HEK293 (cell line): Measurements from ENCODE around the gene SHOX.

ENCODE experiments used
- CTCF ChIA-PET: fragments of 350-600 bp; formaldehyde crosslinking; extraction: SDS; loops from one replicate; lab custom pipeline; 2021; ENCODE audit warnings: antibody characterized with exemption; lab: Yijun Ruan, JAX
- POLR2A ChIA-PET: fragments of 300-600 bp; formaldehyde crosslinking; extraction: SDS; loops from one replicate; lab custom pipeline; 2020; ENCODE audit warnings: antibody characterized with exemption, inconsistent platforms; lab: Yijun Ruan, JAX
- H3K27ac ChIP-seq: fragments of 200-500 bp; sonication (Bioruptor generic); 2 replicates; pipeline ENCODE4 v1.5.1; 2014; ENCODE audit warnings: low read depth, low read length, control low read depth, inconsistent platforms; ENCODE audit errors: extremely low read depth
- H3K36me3 ChIP-seq, 2 experiments: fragments of 200-500 bp in 1 of 2; sonication (Bioruptor generic) in 1 of 2; 1 replicate in 1 of 2; 2 replicates in 1 of 2; pipeline ENCODE4 v1.5.1; 2014 to 2017; ENCODE audit warnings: inconsistent platforms in 2 of 2, low read length in 2 of 2; ENCODE audit not compliant: control insufficient read depth in 2 of 2, insufficient read depth in 1 of 2
- H3K4me1 ChIP-seq: fragments of 200-500 bp; sonication (Bioruptor generic); 2 replicates; pipeline ENCODE4 v1.5.1; 2014; ENCODE audit warnings: mild to moderate bottlenecking, low read length, inconsistent platforms; ENCODE audit not compliant: control insufficient read depth, insufficient read depth
- H3K4me3 ChIP-seq: 2 replicates; pipeline ENCODE4 v1.5.1; 2011; ENCODE audit warnings: low read depth, mild to moderate bottlenecking, control low read depth, low read length, moderate library complexity
- H3K9me3 ChIP-seq: fragments of 200-500 bp; sonication (Bioruptor generic); 2 replicates; pipeline ENCODE4 v1.5.1; 2014; ENCODE audit warnings: low read depth, low read length, inconsistent platforms; ENCODE audit not compliant: control insufficient read depth, insufficient read depth
- ELK4 ChIP-seq: IDR thresholded peaks from 2 replicates; pipeline ENCODE4 v1.6.1; 2011; ENCODE audit warnings: mild to moderate bottlenecking, low read depth, low read length, borderline replicate concordance
- FEZF1 ChIP-seq: fragments of 450-650 bp; formaldehyde crosslinking; IDR thresholded peaks from 2 replicates; pipeline ENCODE4 v1.5.1; 2016; ENCODE audit warnings: missing biosample characterization, missing genetic modification characterization
- HIC1 ChIP-seq: fragments of 450-650 bp; formaldehyde crosslinking; IDR thresholded peaks from 2 replicates; pipeline ENCODE4 v1.5.1; 2016; ENCODE audit warnings: missing biosample characterization, missing genetic modification characterization
- MEIS1 ChIP-seq: sonication (generic); formaldehyde crosslinking; IDR thresholded peaks from 2 replicates; pipeline ENCODE4 v1.8.1; 2022; ENCODE audit warnings: missing genetic modification reagents, mild to moderate bottlenecking, borderline replicate concordance
- OSR2 ChIP-seq: fragments of 450-650 bp; formaldehyde crosslinking; IDR thresholded peaks from 2 replicates; pipeline ENCODE4 v1.5.1; 2016; ENCODE audit warnings: missing biosample characterization, missing genetic modification characterization
- TCF7L2 ChIP-seq: IDR thresholded peaks from 2 replicates; pipeline ENCODE4 v1.6.1; 2011; ENCODE audit warnings: low read depth, mild to moderate bottlenecking, inconsistent platforms, low read length, moderate library complexity, borderline replicate concordance
- ZBTB49 ChIP-seq: fragments of 450-650 bp; formaldehyde crosslinking; IDR thresholded peaks from 2 replicates; pipeline ENCODE4 v1.5.1; 2016; ENCODE audit warnings: missing biosample characterization, missing genetic modification characterization, low read depth
- ZFHX2 ChIP-seq: fragments of 450-650 bp; formaldehyde crosslinking; conservative IDR thresholded peaks from 2 replicates; pipeline ENCODE4 v1.5.1; 2016; ENCODE audit warnings: missing biosample characterization, missing genetic modification characterization
- ZFP41 ChIP-seq: fragments of 450-650 bp; formaldehyde crosslinking; IDR thresholded peaks from 2 replicates; pipeline ENCODE4 v1.5.1; 2016; ENCODE audit warnings: missing biosample characterization, missing genetic modification characterization, borderline replicate concordance
- ZNF169 ChIP-seq: fragments of 450-650 bp; formaldehyde crosslinking; IDR thresholded peaks from 2 replicates; pipeline ENCODE4 v1.5.1; 2016; ENCODE audit warnings: missing biosample characterization, missing genetic modification characterization
- ZNF175 ChIP-seq: fragments of 450-650 bp; formaldehyde crosslinking; IDR thresholded peaks from 2 replicates; pipeline ENCODE4 v1.5.1; 2016; ENCODE audit warnings: missing biosample characterization, missing genetic modification characterization
- ZNF184 ChIP-seq: fragments of 450-650 bp; IDR thresholded peaks from 2 replicates; pipeline ENCODE4 v1.5.1; 2018; ENCODE audit warnings: missing biosample characterization, mild to moderate bottlenecking, missing genetic modification characterization
- ZNF23 ChIP-seq: fragments of 450-650 bp; formaldehyde crosslinking; IDR thresholded peaks from 2 replicates; pipeline ENCODE4 v1.5.1; 2016; ENCODE audit warnings: missing biosample characterization, missing genetic modification characterization, borderline replicate concordance
- ZNF24 ChIP-seq: fragments of 450-650 bp; formaldehyde crosslinking; IDR thresholded peaks from 2 replicates; pipeline ENCODE4 v1.5.1; 2016; ENCODE audit warnings: missing biosample characterization, missing genetic modification characterization
- ZNF311 ChIP-seq: fragments of 450-650 bp; formaldehyde crosslinking; IDR thresholded peaks from 2 replicates; pipeline ENCODE4 v1.5.1; 2017; ENCODE audit warnings: missing biosample characterization, missing genetic modification characterization, borderline replicate concordance
- ZNF48 ChIP-seq: fragments of 450-650 bp; formaldehyde crosslinking; IDR thresholded peaks from 2 replicates; pipeline ENCODE4 v1.5.1; 2016; ENCODE audit warnings: missing biosample characterization, missing genetic modification characterization
- ZNF521 ChIP-seq: fragments of 450-650 bp; formaldehyde crosslinking; IDR thresholded peaks from 2 replicates; pipeline ENCODE4 v1.5.1; 2017; ENCODE audit warnings: missing biosample characterization, mild to moderate bottlenecking, missing genetic modification characterization
- ZNF558 ChIP-seq: fragments of 450-650 bp; formaldehyde crosslinking; IDR thresholded peaks from 2 replicates; pipeline ENCODE4 v1.5.1; 2016; ENCODE audit warnings: missing biosample characterization, missing genetic modification characterization
- ZNF626 ChIP-seq: fragments of 450-650 bp; sonication (Bioruptor Pico); formaldehyde crosslinking; IDR thresholded peaks from 2 replicates; pipeline ENCODE4 v1.5.1; 2018; ENCODE audit warnings: missing biosample characterization, missing genetic modification characterization, inconsistent platforms
- ZNF707 ChIP-seq: fragments of 450-650 bp; formaldehyde crosslinking; IDR thresholded peaks from 2 replicates; pipeline ENCODE4 v1.5.1; 2016; ENCODE audit warnings: missing biosample characterization, missing genetic modification characterization
- ZNF768 ChIP-seq: fragments of 450-650 bp; formaldehyde crosslinking; IDR thresholded peaks from 2 replicates; pipeline ENCODE4 v1.5.1; 2018; ENCODE audit warnings: missing biosample characterization, mild to moderate bottlenecking, missing genetic modification characterization
- ZNF837 ChIP-seq: fragments of 450-650 bp; formaldehyde crosslinking; IDR thresholded peaks from 2 replicates; pipeline ENCODE4 v1.5.1; 2016; ENCODE audit warnings: missing biosample characterization, missing genetic modification characterization
- TF ChIP-seq, protein P1 (sequence below): fragments of 450-650 bp; formaldehyde crosslinking; IDR thresholded peaks from 2 replicates; pipeline ENCODE4 v1.5.1; 2016; ENCODE audit warnings: missing biosample characterization, missing genetic modification characterization
- TF ChIP-seq, protein P2 (sequence below): fragments of 450-650 bp; formaldehyde crosslinking; IDR thresholded peaks from 2 replicates; pipeline ENCODE4 v1.5.1; 2017; ENCODE audit warnings: missing biosample characterization, missing genetic modification characterization
- TF ChIP-seq, protein P3 (sequence below): fragments of 450-650 bp; formaldehyde crosslinking; IDR thresholded peaks from 2 replicates; pipeline ENCODE4 v1.5.1; 2016; ENCODE audit warnings: missing biosample characterization, missing genetic modification characterization
- TF ChIP-seq, protein P4 (sequence below): fragments of 450-650 bp; formaldehyde crosslinking; IDR thresholded peaks from 2 replicates; pipeline ENCODE4 v1.5.1; 2016; ENCODE audit warnings: missing biosample characterization, missing genetic modification characterization

SHOX gene

DNA sequence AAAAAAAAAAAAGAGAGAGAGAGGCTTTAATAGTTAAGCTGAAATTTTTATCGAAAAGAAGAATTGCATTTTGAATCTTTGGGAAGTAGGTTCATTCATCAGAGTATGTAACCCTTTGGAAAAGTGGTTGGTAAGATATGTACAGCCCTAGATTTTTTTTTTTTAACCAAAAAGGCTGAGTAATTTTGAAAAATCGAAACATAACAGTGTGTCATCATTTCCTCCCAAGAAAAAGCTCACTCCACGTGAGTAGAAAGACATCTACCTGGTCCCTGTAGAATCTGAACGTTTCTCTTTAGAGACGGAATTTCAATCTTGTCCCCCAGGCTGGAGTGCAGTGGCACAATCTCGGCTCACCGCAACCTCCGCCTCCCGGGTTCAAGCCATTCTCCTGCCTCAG, 16.2 kb downstream of the SHOX start:
- H3K27ac ChIP-seq: no peak overlapping the region
- ChIA-PET POLR2A (no interaction called here), CTCF (no interaction called here)
- TF ChIP-seq ELK4 (no peak), ZNF521 (tag by site-specific recombination) (no peak), ZNF768 (tag by site-specific recombination) (no peak), MEIS1 (CRISPR knock-in tag) (no peak), ZNF175 (no peak), ZNF837 (tag by site-specific recombination) (no peak), ZNF707 (tag by site-specific recombination) (no peak)
- TF ChIP-seq, protein P1, sequence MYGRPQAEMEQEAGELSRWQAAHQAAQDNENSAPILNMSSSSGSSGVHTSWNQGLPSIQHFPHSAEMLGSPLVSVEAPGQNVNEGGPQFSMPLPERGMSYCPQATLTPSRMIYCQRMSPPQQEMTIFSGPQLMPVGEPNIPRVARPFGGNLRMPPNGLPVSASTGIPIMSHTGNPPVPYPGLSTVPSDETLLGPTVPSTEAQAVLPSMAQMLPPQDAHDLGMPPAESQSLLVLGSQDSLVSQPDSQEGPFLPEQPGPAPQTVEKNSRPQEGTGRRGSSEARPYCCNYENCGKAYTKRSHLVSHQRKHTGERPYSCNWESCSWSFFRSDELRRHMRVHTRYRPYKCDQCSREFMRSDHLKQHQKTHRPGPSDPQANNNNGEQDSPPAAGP (tag by site-specific recombination): no peak
- TF ChIP-seq, protein P2, sequence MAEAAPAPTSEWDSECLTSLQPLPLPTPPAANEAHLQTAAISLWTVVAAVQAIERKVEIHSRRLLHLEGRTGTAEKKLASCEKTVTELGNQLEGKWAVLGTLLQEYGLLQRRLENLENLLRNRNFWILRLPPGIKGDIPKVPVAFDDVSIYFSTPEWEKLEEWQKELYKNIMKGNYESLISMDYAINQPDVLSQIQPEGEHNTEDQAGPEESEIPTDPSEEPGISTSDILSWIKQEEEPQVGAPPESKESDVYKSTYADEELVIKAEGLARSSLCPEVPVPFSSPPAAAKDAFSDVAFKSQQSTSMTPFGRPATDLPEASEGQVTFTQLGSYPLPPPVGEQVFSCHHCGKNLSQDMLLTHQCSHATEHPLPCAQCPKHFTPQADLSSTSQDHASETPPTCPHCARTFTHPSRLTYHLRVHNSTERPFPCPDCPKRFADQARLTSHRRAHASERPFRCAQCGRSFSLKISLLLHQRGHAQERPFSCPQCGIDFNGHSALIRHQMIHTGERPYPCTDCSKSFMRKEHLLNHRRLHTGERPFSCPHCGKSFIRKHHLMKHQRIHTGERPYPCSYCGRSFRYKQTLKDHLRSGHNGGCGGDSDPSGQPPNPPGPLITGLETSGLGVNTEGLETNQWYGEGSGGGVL (tag by site-specific recombination): no peak
- TF ChIP-seq, protein P3, sequence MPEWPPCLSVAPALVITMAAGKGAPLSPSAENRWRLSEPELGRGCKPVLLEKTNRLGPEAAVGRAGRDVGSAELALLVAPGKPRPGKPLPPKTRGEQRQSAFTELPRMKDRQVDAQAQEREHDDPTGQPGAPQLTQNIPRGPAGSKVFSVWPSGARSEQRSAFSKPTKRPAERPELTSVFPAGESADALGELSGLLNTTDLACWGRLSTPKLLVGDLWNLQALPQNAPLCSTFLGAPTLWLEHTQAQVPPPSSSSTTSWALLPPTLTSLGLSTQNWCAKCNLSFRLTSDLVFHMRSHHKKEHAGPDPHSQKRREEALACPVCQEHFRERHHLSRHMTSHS (tag by site-specific recombination): no peak
- TF ChIP-seq, protein P4, sequence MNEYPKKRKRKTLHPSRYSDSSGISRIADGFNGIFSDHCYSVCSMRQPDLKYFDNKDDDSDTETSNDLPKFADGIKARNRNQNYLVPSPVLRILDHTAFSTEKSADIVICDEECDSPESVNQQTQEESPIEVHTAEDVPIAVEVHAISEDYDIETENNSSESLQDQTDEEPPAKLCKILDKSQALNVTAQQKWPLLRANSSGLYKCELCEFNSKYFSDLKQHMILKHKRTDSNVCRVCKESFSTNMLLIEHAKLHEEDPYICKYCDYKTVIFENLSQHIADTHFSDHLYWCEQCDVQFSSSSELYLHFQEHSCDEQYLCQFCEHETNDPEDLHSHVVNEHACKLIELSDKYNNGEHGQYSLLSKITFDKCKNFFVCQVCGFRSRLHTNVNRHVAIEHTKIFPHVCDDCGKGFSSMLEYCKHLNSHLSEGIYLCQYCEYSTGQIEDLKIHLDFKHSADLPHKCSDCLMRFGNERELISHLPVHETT: no peak
- TF ChIP-seq, all 188 proteins: peak for 0
- Histone ChIP-seq H3K36me3 (no peaks in the 10 kb centered on the region), H3K4me3 (no peak overlapping the region), H3K9me3 (no peaks in the 10 kb centered on the region), H3K4me1 (no peaks in the 10 kb centered on the region)

- Histone ChIP-seq H3K4me3 (no peak overlapping the region), H3K4me1 (no peaks in the 10 kb centered on the region), H3K27ac (no peak overlapping the region), H3K9me3 (no peaks in the 10 kb centered on the region), H3K36me3 (no peaks in the 10 kb centered on the region)
- CTCF ChIA-PET: no interaction called here
- POLR2A ChIA-PET: no interaction called here
- no peak for TF ChIP-seq ZFP41 (tag by site-specific recombination)
- TF ChIP-seq TCF7L2: no peak
- no peak for TF ChIP-seq HIC1 (tag by site-specific recombination)
- TF ChIP-seq ZNF48 (tag by site-specific recombination): no peak
- TF ChIP-seq ZBTB49 (tag by site-specific recombination): no peak
- no peak for TF ChIP-seq ZNF24 (tag by site-specific recombination)
- TF ChIP-seq ZNF23 (tag by site-specific recombination): no peak
- TF ChIP-seq ZNF626 (tag by site-specific recombination): no peak
- TF ChIP-seq OSR2 (tag by site-specific recombination): no peak
- no peak for TF ChIP-seq FEZF1 (tag by site-specific recombination)
- no peak for TF ChIP-seq ZNF184 (tag by site-specific recombination)
- TF ChIP-seq ZNF558 (tag by site-specific recombination): no peak
- TF ChIP-seq ZNF311 (tag by site-specific recombination): no peak
- no peak for TF ChIP-seq ZFHX2 (tag by site-specific recombination)
- TF ChIP-seq ZNF169 (tag by site-specific recombination): no peak
Observed at GRCh38 chrX:649166-649565, 18.6 kb downstream of the SHOX start.
